ENCODE data around the gene ITPK1.
"Not testable (repeated sequence)": the region's sequence is repeated elsewhere in the genome, so short reads cannot be mapped to it uniquely, and the experiment has no call there.

Gene ITPK1

DNA sequence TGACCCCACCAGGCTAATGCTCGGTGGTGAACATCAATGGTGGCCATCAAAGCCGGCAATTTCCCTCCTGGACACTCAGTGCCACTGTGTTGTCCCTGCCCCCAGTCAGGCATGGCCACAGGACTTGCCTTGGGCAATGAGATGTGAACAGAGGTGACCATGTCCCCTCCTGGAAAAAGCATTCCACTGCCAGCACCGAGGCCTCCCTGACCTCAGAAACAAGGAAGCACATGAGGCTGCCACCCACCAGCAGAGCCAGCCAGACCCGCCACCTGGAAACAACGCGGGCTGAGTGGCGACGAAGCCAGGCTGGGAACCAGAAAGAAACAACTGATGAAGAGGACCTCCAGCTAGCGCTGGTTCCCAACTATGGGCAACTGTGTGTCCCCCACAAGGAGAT, 31.8 kb downstream of the ITPK1 start:
- peak in 1 of 2 donors; percentile 39 for DNase-seq

DNA sequence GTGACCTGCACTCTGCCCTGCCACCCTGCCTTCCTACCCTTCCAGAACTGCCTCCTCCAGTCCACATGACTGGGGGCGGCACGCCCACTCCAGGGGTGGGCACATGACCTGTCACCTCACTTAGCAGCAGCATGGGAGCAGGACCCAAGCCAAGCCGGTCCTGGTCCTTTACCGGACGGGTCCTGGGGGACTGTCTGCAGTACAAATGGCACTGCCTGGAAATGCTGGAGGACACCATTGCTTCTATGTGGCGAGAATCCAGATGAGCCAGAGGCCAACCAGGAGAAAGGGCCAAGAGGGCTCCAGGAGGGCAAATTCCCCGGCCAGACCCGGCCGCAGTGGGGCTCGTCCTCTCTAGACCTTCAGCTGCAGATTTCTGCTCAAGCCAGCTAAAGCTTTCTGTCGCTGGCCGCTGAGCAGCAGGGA, 33.1 kb downstream of the ITPK1 start:
- no peak for DNase-seq

DNA sequence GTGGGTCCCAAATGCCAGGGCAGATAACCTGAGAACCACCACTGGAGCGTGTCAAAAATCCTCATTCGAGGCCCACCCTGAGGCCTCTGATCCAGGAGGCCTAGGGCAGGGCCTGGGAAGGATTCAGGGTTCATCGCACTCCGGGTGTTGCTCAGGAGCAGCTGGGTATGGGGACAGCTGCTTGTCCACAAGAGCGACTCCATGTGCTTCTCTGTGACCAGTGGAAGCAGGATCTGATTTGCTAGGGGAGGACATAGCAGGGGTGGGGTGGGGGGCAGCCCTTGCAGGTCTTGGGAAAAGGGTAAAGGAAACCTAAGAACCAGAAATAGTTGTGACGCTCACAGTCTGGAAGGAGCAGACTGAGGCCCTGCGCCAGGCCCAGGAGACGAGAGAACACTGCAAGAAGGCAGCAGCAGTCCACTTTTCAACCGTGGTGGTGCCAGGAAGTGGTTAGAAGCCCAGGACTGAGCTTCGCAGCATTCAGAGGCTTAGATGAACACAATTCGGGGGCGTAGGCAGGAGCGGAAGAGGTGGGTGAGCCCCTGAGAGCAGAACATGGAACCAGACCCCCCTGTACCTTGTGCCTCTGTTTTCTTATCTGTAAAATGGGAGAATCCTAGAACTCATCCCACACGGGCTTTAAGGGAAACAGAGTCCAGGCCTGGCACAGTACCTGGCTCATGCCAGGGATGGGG, 33.7 kb downstream of the ITPK1 start:
- peak in 1 of 2 donors; percentile 58 for DNase-seq

DNA sequence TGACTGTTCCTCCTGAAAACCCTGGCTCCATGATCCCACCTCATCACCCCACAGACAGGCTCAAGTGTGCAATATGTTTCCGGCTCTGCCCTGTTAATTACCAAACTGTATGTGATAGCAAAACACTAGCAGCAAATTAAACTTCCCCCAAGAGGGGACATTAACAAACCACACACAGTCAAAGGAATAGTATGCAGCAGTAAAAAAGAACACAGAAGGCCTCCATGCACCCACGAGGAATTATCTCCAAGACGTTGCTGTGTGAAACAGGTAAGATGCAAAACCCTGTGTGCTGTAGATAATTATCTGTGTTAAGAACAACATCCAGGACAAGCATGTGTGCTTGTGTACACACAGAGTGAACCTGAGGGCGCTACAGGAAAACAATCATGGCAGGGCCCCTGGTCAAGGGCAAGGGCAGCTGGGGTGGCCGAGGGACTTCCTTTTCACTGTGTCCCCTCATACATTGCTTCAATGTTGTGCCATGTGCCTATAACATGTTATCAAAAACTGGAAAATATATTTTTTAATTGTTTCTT, 35.8 kb downstream of the ITPK1 start:
- no peak for DNase-seq

DNA sequence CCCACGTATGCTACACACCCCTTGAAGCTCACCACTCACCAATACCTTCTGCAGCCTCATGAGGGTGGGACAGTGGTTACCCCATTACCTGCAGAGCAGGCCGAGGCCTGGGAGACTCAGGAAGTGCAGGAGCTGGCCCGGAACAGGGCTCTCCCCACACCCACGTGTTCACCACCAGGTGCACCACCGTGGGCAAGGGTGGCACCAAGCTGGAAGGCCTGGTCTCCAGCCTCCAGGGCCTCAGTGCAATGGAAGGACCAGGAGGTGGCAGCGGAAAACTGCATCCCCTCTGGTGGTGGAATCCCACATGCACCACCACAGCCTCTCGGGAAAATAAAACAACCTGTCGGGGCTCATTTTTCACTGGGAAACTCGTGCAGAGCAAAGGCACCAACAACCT, 36.4 kb downstream of the ITPK1 start:
- DNase-seq, result no peak

DNA sequence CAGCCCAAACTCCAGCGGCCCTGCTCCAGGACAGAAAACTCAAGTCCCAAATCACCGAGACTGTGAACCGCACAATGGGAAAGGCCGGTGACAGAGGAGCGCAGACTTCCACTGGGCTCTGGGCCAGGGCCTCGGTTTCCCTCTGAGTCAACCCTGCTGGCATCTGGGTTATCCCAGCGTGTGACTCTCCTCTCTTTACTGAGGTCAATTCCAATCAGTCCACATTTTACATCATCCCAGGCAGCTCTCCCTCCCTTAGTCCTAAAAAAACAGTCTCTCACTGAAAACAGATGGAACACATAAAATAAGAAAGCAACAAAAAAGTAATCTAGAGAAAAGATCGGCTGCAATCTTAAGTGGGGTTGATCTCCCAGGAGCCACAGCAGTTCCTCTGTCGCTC, 36.9 kb downstream of the ITPK1 start:
- no peak for DNase-seq

DNA sequence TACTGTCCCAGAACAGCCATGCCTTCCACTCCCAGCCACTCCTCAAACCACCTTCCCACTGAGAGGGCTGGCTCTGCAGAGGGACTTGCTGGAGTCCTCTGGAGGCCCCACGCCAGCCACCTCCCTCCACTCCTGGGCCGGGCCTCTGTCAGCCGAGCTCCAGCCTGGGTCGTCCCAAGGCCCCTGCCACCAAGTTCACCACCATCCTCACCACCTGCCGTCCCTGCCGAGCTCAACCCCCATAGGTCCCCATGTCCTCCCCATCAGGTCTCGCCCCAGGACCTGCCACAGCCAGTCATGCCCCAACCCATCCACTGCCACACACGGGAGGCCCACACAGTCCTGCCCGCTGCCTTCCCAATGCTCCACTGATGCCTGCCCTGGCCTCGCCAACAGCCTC, 39.0 kb downstream of the ITPK1 start:
- DNase-seq, result no peak

DNA sequence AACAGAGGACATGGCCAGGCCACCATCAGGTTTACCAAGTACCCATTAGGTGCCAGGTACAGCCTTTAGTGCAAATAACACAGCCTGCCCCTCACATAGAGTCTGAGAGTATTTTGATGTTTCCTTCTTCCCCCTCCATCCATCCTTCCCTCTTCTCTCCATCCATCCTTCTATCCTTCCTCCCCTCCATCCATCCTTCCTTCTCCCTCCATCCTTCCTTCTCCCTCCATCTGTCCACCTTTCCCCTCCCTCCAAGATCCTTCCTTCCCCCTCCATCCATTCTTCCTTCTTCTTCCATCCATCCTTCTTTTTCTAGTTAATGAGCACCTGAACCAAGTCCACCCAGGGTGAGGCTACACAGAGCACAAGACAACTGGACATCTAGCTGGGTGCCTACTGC, 39.8 kb downstream of the ITPK1 start:
- no peak for DNase-seq

DNA sequence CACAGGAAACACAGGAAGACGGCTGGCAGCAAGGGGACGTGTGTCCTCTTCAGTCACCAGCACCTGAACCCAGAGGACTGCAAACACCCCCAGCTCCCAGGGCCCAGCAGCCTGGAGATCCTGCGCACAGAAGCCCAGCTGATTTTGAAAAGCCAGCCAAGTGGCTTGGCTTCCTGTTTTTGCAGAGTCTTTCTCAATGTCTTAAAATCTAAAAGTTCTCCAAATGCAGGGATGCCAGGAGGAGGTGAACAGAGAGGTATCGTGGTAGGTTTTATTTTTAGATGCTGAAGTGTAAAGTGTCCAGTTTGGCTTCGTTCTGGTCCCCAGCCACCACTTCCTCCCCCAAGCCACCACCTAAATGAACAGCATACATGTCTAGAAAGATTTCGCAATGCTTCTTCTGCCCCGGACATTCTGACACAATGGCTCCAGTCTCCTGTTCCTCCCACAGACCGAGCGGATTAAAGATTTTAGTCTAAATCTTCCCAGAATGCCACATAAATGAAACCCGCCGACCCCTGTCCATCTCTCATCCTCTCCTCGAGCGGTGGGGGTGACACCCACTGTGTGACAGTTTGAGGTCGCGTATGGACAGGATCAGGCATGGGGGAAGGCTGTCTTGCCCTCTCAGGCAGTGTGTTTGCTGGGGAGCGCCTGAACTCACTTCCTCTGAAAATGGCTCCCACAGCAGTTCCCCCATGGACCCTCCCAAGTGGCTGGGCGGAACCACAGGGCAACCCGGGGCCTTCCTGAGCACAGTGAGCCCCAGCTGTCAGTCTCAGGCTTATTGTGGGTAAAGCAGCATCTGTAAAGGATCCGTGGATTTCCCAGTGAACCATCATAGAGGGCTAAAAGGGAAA, 41.6 kb downstream of the ITPK1 start:
- DNase-seq, result peak; percentile 90

DNA sequence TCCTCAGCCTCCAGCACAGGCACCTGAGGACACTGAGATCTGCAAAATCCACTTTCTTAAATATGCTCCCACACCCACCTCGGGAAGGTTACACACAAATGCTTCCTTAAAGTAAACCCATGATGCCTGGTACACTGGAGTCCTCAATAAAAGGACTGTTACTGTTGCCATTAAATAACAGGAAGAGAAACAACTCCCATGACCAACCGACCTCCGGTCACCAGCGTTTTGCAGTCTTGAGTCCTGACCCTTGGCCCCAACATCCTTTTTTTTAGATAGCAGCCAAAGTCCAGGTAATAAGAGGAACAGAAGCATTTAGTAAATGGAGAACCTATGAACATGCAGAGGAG, 42.4 kb downstream of the ITPK1 start:
- peak; percentile 94 to 95 for DNase-seq

DNA sequence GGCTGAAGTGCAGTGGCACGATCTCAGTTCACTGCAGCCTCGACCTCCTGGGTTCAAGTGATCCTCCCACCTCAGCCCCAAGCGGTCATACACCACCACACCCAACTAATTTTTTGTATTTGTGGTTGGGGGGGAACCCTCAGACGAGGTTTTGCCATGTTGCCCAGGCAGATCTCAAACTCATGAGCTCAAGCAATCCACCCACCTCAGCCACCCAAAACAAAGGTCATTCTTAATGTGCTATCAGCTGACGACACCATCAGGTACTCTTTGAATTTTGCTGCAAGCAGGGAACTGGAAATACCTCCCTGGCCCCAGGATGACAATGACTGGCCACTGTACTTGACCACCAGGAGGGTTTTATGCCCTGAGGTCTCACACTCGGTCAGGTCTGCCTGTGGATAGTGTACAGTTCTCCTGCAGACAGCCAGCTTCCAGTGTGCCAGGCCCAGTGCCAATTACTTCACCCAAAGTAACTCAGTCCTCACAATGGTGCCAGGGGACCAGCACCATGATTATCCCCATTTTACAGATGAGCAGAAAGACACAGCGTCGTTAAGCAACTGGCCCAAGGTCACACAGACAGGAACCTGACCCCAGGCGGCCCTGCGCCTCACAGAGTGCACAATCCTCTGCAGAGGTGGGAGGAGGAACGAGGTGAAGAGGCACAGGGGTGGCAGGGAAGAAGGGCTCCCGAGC, 42.9 kb downstream of the ITPK1 start:
- peak; percentile 42 to 68 for DNase-seq

DNA sequence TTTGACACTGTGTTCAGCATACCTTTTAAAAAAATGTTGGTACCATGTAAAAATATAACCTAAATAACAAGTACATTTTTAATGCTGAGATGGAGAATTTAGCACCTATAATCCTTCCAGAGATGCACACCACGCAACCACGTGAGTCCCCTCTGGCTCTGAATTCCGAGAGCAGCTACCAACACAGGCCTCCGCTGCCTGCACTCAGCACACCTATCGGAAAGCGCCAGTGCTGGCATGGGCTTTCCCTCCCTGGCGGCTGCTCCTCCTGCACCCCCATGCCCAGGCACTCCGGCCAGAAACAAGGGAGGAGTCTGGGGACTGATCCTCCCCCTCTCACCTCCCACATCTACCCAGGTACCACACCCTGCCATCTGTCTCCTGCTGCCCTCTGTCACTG, 47.0 kb downstream of the ITPK1 start:
- DNase-seq, result no peak

DNA sequence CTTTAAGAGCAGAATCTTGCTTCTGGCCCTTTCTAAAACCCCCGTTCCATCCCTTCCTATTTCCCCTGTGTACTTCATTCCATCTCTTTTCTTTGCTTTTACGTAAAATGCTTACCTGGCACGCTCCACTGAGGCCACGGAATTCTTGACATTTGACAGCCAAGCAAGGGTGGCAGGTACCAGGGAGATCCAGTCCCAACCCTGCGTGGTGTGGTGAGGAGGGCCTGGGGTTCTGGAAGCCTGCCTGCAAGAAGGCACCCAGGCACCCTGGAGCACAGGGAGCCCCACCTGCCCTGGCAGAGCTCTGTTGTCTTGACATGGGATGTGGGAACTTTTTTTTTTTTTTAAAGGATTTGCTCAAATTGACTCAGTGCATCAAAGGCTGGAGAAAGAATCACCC, 48.6 kb downstream of the ITPK1 start:
- DNase-seq, result no peak

DNA sequence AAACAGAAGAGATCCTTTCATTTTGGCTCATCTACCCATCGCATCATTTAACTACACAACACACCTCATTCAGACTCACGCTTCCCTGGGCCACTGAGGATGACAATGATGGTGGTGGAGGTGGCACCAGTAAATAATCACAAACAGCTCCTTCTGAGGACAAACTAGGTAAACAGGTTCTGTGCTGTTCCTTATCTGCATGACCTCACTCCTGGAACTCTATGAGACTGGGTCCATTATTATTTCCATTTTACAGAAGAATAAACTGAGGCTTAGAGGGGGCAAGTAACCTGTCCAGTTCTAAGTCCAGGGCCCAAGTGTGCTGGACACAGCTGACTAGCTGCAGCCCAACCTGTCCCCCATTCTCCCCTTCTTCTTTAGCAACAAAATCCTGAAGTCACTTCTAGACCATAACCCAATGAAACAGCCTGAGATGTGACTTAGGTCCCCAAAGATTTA, 50.4 kb downstream of the ITPK1 start:
- DNase-seq, result no peak

DNA sequence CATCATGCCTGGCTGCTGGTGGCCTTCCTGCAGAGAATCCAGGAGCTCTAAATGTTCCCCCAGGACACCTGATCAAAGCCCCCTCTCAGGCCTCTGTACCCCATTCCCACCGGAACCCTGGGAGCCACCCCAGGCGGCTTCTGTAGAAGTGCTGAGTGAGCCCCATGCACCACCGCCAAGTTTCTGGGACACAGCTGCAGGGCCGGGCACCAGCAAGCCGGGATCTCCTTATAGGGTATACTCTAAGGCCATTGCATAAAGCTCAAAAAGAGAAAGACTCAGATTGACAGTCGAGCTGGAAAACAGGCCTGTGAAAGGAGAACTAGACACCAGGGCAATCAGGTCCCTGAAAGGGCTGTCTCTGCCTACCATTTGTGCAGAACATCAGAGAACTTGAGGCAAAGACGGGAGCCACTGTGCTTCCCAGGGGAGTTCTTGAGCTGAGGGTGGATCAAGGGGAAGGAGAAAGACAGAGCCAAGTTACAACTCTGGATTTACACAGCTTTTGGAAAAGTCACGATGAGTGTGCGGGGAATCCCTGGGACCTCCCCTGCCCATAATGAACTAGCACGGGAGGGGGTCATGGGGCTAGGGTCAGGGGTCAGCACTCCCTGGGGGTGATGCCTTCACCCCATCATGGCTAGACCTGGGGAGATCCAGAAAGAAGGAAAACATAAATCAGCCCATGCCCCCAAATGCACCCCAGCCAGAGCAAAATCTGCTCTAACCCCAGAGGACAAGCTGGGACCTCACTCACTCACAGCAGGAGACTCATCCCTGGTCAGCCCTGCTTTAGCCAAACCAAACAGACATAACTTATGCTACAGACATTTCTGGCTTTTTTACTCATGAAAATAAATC, 51.1 kb downstream of the ITPK1 start:
- no peak for DNase-seq

DNA sequence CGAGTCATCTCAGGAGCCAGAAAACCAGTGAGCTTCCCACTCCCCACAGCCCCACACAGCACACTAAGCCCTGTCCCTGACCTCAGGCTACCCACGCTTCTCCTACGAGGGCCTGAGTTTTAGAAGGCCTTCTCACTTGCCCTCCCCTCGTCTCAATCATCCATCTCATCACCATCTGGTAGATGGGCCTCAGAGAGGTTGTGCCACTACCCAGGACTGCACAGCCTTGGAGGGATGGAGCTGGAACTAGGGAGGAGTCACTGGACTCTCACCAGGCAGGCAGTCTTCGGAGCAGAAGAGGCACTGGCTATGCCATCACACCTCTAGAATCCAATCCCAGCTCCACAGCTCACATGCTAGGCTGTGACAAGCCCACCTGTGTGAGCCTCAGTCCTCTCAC, 52.3 kb downstream of the ITPK1 start:
- no peak for DNase-seq

DNA sequence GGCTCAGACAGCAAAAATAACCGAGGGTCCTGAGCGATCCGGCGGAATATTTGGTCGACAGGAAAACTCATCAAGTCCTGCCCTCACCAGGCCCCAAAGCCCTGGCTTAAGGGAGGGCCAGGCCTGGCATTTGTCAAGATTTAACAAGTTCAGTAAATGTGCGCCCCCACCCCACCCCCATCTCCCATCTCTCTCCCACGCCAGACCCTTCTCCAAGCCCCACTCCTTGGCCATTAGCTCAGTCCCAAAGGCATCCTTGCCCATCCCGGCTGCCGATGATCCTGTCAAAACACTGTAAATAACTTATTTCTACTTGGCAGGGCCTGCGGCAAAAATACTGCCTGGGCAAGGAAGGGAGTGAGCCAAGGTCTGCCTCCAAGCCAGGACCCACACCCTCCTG, 52.8 kb downstream of the ITPK1 start:
- no peak for DNase-seq

DNA sequence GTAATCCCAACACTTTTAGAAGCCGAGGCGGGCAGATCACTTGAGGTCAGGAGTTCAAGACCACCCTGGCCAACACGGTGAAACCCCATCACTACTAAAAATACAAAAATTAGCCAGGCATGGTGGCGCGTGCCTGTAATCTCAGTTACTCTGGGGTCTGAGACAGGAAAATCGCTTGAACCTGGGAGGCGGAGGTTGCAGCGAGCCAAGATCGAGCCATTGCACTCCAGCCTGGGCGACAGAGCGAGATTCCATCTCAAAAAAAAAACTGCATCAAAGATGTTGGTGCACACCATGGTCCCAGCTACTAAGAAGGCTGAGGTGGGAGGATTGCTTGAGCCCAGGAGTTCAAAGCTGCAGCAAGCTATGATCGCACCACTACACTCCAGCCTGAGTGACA, 53.7 kb downstream of the ITPK1 start:
- not testable (repeated sequence) for DNase-seq

DNA sequence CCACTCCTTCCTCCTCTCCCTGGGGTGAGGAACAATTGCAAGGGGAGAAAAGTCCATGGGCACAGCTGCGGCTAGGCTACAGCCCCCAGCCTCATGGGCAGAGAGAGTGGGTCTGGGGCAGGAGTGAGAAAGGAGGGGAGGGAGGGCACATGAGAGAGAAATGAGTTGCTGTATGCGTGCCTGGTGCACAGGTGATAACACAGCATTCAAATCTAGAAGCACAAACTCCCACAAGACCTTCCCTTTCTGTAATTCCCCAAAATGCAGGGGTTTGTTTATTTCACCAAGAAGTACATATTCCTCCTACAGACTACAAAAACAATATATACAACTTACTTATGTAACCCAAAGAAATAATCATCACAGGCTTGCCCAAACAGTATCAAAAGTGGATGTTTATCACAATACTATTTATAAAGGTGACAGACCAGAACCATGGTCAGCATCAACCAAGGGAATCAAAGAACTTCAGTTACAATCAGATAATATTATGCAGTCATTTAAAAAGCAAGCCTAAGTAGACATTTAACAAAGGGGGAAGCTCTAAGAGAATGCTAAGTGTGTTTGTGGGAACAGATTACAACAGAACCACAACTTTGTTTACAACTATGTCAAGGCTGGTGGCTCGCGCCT, 54.2 kb downstream of the ITPK1 start:
- peak; percentile 36 to 39 for DNase-seq

DNA sequence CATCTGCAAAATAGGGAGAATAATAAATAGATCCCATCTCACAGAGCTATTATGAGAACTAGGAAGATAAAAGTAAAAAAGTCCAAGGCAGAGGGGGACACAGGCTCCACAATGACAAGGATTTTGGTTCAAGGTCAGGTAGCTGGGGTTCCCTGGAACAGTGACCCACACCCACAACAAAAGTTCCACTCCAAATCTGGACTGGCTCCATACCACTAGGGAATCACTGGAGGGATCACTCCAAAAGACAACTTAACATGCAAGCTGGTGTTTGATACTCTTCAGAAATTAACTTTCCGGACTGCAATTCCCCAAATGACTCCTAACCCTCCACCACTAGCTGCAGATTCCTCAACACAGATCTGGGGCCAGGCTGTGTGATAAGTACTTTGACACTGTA, 54.9 kb downstream of the ITPK1 start:
- no peak for DNase-seq

DNA sequence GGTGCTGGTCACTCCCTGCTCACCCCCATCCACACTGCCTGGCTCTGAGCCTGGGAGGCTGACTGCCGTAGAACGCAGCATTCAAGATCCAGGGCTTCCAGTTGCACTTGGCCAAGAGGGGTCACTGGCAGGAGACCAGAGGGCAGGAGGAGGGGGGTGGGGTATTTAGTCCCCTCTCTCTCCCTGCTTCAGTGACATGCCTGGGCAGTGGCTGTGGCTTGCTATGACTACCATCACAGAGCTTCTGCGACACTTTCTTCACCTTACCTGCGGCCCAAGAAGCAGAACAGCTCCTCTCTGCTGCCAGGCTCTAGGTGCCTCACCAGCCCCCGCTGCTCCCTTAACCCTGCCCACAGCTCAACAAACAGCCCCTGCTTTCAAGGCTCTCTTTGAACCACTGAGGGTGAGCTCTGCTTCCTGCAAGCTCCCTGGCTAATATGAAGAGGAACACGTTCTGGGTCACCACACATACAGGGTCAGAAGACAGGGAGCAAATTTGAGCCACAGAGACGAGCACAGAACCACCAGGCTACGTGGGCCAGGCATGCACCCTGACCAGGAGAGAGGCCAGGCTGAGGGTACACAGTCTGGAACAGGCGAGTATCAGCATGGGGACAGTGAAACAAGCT, 55.7 kb downstream of the ITPK1 start:
- DNase-seq, result peak in 1 of 2 donors; percentile 14
